ENCODE results near the gene GALK2.

Gene GALK2

GRCh38 chr15:49169880-49170597, at the start of gene GALK2:
Gene GALK2 (plus strand): TSS chr15:49170247. CDS start chr15:49170323, 76 bp downstream.
- DNase-seq (ENCODE audit: extremely low read depth in 1 of 2, low read depth in 1 of 2) = peak; percentile 49 to 50

DNA sequence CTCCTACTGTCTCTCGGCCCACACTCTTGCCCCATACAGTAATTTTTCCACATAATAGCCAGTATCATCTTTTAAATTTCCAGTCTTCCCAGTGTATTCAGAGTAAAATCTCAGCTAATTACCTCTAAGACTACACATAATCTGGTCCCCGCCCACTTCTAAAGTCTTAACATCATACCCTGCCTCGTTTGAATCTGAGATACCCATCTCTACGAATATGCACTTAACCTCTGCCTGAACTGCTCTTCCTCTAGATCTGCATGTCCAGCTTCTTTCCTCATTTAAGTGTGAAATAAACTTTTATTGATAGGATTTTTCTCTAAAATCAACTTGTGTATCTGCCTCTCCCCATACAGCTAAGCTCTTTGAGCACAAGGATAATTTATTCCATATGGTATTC, 49.2 kb upstream of the GALK2 start:
- no peak for DNase-seq (ENCODE audit: extremely low read depth in 1 of 2, low read depth in 1 of 2)

DNA sequence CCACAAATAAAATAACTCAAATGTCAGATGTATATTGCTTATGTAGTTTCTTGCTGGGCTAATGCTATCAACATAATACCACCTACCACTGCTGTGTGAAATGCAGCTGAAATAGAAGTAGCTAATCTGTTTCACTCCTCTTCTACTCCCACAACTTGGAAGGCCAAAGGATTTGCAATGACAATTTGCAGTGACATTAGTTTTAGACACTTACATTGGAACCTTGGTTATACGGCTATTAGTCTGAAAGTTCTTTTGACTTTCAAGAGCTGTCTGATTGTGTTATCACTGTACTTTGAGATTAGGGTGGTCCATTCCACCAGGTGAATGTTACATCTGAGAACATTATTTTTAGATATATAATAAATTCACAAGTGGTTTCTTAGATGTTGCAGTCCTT, 48.1 kb upstream of the GALK2 start:
- no peak for DNase-seq (ENCODE audit: extremely low read depth in 1 of 2, low read depth in 1 of 2)

- no peak for DNase-seq (ENCODE audit: extremely low read depth in 1 of 2, low read depth in 1 of 2)
Observed at GRCh38 chr15:49122541-49123062, 47.4 kb upstream of the GALK2 start.

DNA sequence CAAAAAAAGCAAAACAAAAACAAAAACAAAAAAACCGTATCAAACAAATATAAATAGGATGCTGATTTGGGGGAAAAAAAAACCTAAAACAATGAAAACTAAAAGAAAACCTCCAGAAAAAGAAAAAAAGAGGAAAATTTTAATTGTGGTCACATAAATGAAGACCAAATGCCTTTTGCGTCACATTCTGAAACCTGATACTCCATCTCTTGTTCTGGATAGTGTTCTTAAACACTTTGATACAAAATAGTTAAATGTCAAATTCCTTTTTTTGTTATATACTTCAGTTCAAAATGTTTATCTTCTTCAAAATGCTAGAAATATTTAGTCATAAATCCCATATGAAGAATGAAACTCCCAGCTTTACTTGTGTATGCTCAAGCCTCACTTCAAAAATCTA, 45.7 kb upstream of the GALK2 start:
- DNase-seq (ENCODE audit: extremely low read depth in 1 of 2, low read depth in 1 of 2) = no peak

DNA sequence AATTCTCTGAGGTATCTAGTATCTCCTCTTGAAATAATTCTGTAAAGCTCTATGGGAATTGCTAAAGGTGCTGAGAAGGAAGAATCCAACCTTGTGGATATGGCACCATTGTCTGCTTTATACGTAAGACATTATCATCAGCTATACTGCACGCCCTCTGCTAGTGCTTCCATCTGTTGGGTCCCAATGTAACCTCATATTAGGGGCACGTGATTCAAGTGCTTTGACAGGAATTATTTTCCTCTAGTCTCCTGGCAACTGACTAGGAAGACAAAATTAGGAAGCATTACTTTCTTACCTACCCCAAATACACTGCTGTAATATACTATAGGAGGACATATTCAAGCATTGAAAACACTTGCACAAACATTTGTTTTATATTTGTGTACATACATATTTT, 38.6 kb upstream of the GALK2 start:
- DNase-seq (ENCODE audit: extremely low read depth in 1 of 2, low read depth in 1 of 2) = no peak

DNA sequence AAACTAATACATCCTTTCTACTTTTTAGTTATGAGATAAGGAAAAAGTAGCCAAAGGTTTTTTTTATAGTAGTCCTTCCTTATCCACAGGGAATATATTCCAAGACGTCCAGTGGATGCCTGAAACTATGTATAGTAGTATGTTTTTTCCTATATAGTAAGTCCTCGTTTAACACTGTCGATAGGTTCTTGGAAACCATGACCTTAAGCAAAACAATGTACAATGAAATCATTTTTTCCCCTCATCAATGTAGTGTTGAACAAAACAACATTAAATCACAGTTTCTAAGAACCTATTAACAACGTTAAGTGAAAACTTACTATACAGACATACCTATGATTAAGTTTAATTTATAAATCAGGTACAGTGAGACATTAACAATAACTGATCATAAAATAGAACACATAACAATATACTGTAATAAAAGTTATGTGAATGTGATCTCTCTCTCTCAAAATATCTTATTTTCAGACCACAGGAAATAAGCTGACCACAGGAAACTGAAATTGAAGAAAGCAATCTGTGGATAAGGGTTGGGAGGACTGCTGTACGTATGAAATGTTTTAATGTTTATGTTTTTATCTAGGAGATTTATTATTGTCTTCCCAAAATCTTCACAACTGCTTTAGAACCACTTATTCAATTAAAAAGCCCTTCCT, 35.2 kb upstream of the GALK2 start:
- no peak for DNase-seq (ENCODE audit: extremely low read depth in 1 of 2, low read depth in 1 of 2)

DNA sequence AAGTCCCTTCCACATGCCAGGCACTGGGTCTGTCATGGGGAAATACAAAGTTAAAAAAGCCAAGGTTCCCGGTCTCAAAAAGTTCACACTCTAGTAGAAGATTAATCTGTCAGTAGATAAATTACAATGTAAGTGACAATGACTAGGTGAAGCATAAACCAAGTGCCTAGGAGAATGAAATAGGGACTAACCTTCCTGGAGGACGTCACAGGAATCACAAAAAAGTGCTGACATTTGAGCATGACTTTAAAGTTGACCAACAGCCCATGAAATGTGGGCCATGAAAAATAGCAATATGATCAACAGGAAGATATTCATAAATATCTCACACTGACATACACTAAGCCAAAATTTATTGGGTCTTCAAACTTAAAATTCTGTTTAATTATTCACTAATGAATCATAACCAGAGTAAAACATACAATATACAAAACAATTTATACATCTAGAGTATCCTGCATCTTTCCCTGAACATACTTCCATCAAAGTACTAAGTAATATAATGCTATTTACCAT, 34.6 kb upstream of the GALK2 start:
- no peak for DNase-seq (ENCODE audit: extremely low read depth in 1 of 2, low read depth in 1 of 2)

GRCh38 chr15:49135911-49136310, 34.1 kb upstream of the GALK2 start:
- DNase-seq (ENCODE audit: extremely low read depth in 1 of 2, low read depth in 1 of 2) = no peak

- no peak for DNase-seq (ENCODE audit: extremely low read depth in 1 of 2, low read depth in 1 of 2)
Observed at GRCh38 chr15:49137861-49138260, 32.2 kb upstream of the GALK2 start.

- DNase-seq (ENCODE audit: extremely low read depth in 1 of 2, low read depth in 1 of 2) = no peak
Observed at GRCh38 chr15:49145651-49146609, 24.1 kb upstream of the GALK2 start.

DNA sequence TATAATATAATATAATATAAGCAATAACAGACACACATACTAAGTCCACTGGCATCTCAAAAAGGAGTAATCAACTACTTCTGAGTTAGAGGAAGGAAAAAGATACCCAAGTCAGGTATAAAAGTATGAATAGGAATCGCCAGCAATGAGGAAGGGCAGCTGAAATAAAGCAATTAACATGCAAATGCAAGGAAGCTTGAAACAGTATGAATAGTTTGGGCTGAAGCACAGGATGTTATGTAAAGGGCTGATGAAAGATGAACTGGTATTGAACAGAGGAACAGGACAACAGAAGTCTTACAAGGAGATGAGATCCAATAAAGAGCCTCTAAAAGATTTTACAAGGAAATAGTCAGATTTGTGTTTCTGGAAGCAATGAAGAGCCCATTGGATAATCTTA, 21.7 kb upstream of the GALK2 start:
- DNase-seq (ENCODE audit: extremely low read depth in 1 of 2, low read depth in 1 of 2) = no peak

- no peak for DNase-seq (ENCODE audit: extremely low read depth in 1 of 2, low read depth in 1 of 2)
Observed at GRCh38 chr15:49148727-49149126, 21.3 kb upstream of the GALK2 start.

GRCh38 chr15:49151831-49152230, 18.2 kb upstream of the GALK2 start:
- no peak for DNase-seq (ENCODE audit: extremely low read depth in 1 of 2, low read depth in 1 of 2)

DNA sequence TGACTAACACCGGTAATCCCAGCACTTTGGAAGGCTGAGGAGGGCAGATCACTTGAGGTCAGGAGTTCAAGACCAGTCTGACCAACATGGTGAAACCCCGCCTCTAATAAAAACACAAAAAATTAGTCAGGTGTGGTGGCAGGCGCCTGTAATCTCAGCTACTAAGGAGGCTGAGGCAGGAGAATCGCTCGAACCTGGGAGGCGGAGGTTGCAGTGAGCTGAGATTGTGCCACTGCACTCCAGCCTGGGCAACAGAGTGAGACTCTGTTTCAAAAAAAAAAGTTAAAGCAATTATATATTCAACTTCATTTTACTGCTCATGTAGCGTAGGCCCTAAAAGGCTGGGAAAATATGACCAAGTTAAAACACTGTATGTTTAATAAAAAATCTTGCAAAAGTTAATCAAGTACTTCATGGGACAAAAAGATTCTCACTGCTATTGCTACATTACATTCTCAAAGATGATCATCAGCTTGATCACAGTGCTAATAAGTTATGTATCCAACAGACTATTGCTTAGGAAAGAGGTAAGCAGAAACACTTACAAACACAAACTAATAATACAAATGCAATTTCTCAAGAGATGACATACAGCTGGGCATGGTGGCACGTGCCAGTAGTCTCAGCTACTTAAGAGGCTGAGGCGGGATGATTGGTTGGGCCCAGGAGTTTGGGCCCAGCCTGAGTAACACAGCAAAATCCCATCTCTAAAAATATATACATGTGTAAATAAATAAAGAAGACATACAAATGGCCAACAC, 17.3 kb upstream of the GALK2 start:
- no peak for DNase-seq (ENCODE audit: extremely low read depth in 1 of 2, low read depth in 1 of 2)

DNA sequence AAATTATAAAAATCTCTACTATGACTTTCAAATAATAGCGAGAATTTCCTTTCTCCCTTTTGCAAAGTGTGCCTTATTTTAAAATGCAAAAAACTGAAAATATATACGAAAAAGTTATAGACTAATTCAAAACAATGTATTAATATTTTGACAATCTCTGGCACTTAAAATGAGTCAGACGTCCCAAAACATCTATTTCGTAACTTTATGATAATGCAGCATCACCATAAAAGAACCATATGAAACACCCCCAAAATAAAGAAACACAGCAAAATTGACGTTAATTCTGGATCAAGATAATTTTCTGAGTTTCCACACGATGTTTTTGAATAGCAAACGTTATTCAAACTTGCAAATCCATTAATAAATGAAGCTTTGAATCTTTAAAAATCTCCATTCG, 15.7 kb upstream of the GALK2 start:
- no peak for DNase-seq (ENCODE audit: extremely low read depth in 1 of 2, low read depth in 1 of 2)

DNA sequence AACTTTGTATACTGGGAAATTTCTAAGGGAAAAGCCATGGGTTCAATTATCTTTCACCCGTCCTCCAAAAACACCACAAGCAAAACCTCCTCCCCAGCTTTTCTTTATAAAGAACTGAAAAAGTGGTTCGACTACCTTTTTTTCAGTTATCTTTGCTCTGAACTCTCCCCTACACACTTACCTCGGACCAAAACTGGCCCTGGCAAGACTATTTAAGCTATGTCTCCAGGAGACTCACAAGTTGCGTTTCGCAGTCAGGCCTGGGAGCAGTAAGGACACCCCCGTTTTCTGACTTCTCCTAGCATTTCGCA, 15.3 kb upstream of the GALK2 start:
- DNase-seq (ENCODE audit: extremely low read depth in 1 of 2, low read depth in 1 of 2) = no peak

- peak; percentile 80 to 83 for DNase-seq (ENCODE audit: extremely low read depth in 1 of 2, low read depth in 1 of 2)
Observed at GRCh38 chr15:49155110-49155833, 14.8 kb upstream of the GALK2 start, which contains the start of gene COPS2. Gene COPS2 (minus strand): TSS chr15:49155599. CDS start chr15:49155578, 21 bp downstream.

GRCh38 chr15:49155834-49156627, 14.0 kb upstream of the GALK2 start:
- no peak for DNase-seq (ENCODE audit: extremely low read depth in 1 of 2, low read depth in 1 of 2)
